H1 (cell line): ENCODE data around the gene CLEC10A. TPM values are rescaled to one million over a fixed set of nuclear protein-coding genes. Genes with fewer than 3 reads are reported as not detected.
A peak's percentile ranks its signal among the peaks of the same experiment; 100 is the strongest.

Experiments
- CTCF ChIA-PET: fragments of 300-600 bp; sonication (Branson Sonifier 250); formaldehyde crosslinking; loops from one replicate; lab custom pipeline; 2021; ENCODE audit not compliant: partially characterized antibody; lab: Charles Lee
- POLR2A ChIA-PET: fragments of 300-600 bp; sonication (Branson Sonifier 250); formaldehyde crosslinking; loops from one replicate; lab custom pipeline; 2021; ENCODE audit warnings: inconsistent platforms; ENCODE audit not compliant: partially characterized antibody; lab: Charles Lee
- DNase-seq, 2 experiments: peaks; one replicate each; pipeline versions ENCODE4 v3.0.0 to v3.0.0-alpha.2; 2010 to 2022; ENCODE audit warnings: low spot score in 2 of 2, low read depth in 1 of 2, mixed read lengths in 1 of 2
- FAIRE-seq: peaks from 2 replicates; lab custom pipeline; 2011; peaks lifted over from hg19 to GRCh38; lab: Jason Lieb, UNC
- H2AFZ ChIP-seq: 2 replicates; pipeline ENCODE4 v1.8.1; 2012; ENCODE audit warnings: low read length, inconsistent platforms
- H2AK5ac ChIP-seq: 2 replicates; pipeline ENCODE4 v1.6.1; 2013; ENCODE audit warnings: low read depth, low read length
- H2BK120ac ChIP-seq: replicated peaks from 2 replicates; pipeline ENCODE3; 2013; ENCODE audit warnings: low read depth, low read length, inconsistent platforms
- H2BK12ac ChIP-seq: 2 replicates; pipeline ENCODE4 v1.6.1; 2013; ENCODE audit warnings: low read depth, low read length
- H2BK15ac ChIP-seq: 2 replicates; pipeline ENCODE4 v1.6.1; 2013; ENCODE audit warnings: low read length
- H2BK20ac ChIP-seq: 2 replicates; pipeline ENCODE4 v1.6.1; 2013; ENCODE audit warnings: low read length
- H2BK5ac ChIP-seq: 2 replicates; pipeline ENCODE4 v1.6.1; 2013; ENCODE audit warnings: low read depth, low read length
- H3K14ac ChIP-seq: 2 replicates; pipeline ENCODE4 v1.6.1; 2013; ENCODE audit warnings: inconsistent platforms; ENCODE audit not compliant: insufficient read length
- H3K18ac ChIP-seq: 2 replicates; pipeline ENCODE4 v1.6.1; 2013; ENCODE audit warnings: low read length; ENCODE audit errors: extremely low read depth
- H3K23ac ChIP-seq: 2 replicates; pipeline ENCODE4 v1.6.1; 2013; ENCODE audit warnings: inconsistent platforms; ENCODE audit not compliant: insufficient read length
- H3K23me2 ChIP-seq: 2 replicates; pipeline ENCODE4 v1.6.1; 2013; ENCODE audit warnings: low read depth, low read length
- H3K27ac ChIP-seq: 2 replicates; pipeline ENCODE4 v1.6.1; 2011; ENCODE audit warnings: low read depth, low read length, inconsistent platforms
- H3K27me3 ChIP-seq, 4 experiments: replicated peaks in 1 of 4; 1 replicate in 1 of 4; 2 replicates in 3 of 4; pipeline versions ENCODE4 v1.6.1 to v1.8.1; 2011 to 2013; ENCODE audit warnings: low read length in 3 of 4, mild to moderate bottlenecking in 3 of 4, inconsistent platforms in 2 of 4, mixed read lengths in 2 of 4, moderate library complexity in 1 of 4; ENCODE audit not compliant: control insufficient read depth in 3 of 4, insufficient read depth in 3 of 4; ENCODE audit errors: extremely low read depth in 1 of 4
- H3K36me3 ChIP-seq, 4 experiments: 2 replicates each; pipeline versions ENCODE4 v1.6.1 to v1.8.1; 2011 to 2013; ENCODE audit warnings: mild to moderate bottlenecking in 4 of 4, low read length in 3 of 4, moderate library complexity in 2 of 4, control low read depth in 1 of 4, inconsistent platforms in 1 of 4; ENCODE audit not compliant: insufficient read depth in 4 of 4, control insufficient read depth in 2 of 4
- H3K4ac ChIP-seq: replicated peaks from 2 replicates; pipeline ENCODE3; 2013; ENCODE audit warnings: low read length, low read depth, mixed read lengths, inconsistent platforms; ENCODE audit not compliant: insufficient read length
- H3K4me1 ChIP-seq, 4 experiments: replicated peaks in 1 of 4; 1 replicate in 1 of 4; 2 replicates in 3 of 4; pipeline versions ENCODE4 v1.6.1 to v1.8.1; 2011 to 2013; ENCODE audit warnings: low read length in 3 of 4, inconsistent platforms in 2 of 4, mixed read lengths in 1 of 4; ENCODE audit not compliant: insufficient read depth in 4 of 4, control insufficient read depth in 3 of 4
- H3K4me2 ChIP-seq, 2 experiments: 2 replicates each; pipeline versions ENCODE4 v1.6.1 to v1.8.1; 2011 to 2013; ENCODE audit warnings: low read depth in 2 of 2, low read length in 2 of 2, control low read depth in 1 of 2, inconsistent platforms in 1 of 2, mild to moderate bottlenecking in 1 of 2; ENCODE audit not compliant: insufficient read depth in 1 of 2
- H3K4me3 ChIP-seq, 4 experiments: fragments of 200-600, 300-600 bp in 1 of 4; sonication (generic), shearing (Covaris generic), sonication (Bioruptor Twin) in 1 of 4; 2 replicates each; pipeline versions ENCODE4 v1.5.1 to v1.8.1; 2011 to 2016; ENCODE audit warnings: low read length in 4 of 4, low read depth in 3 of 4, control low read depth in 2 of 4, inconsistent platforms in 2 of 4, mild to moderate bottlenecking in 2 of 4, mixed read lengths in 1 of 4, moderate library complexity in 1 of 4; ENCODE audit not compliant: insufficient read depth in 2 of 4; ENCODE audit errors: extremely low read depth in 1 of 4
- H3K56ac ChIP-seq: replicated peaks from 2 replicates; pipeline ENCODE3; 2013; ENCODE audit warnings: low read depth, mild to moderate bottlenecking, mixed read lengths, low read length, inconsistent platforms; ENCODE audit not compliant: insufficient read length
- H3K79me1 ChIP-seq: 2 replicates; pipeline ENCODE4 v1.6.1; 2013; ENCODE audit warnings: low read depth, low read length, control low read depth
- H3K79me2 ChIP-seq, 2 experiments: 2 replicates each; pipeline versions ENCODE4 v1.6.1 to v1.8.1; 2012 to 2013; ENCODE audit warnings: low read length in 2 of 2, mild to moderate bottlenecking in 2 of 2, inconsistent platforms in 1 of 2; ENCODE audit not compliant: insufficient read depth in 2 of 2, control insufficient read depth in 1 of 2
- H3K9ac ChIP-seq, 4 experiments: replicated peaks in 1 of 4; 1 replicate in 1 of 4; 2 replicates in 3 of 4; pipeline versions ENCODE4 v1.6.1 to v1.8.1; 2011 to 2013; ENCODE audit warnings: low read depth in 3 of 4, low read length in 3 of 4, control low read depth in 2 of 4, mild to moderate bottlenecking in 2 of 4, moderate library complexity in 2 of 4, inconsistent platforms in 1 of 4; ENCODE audit errors: extremely low read depth in 1 of 4
- H3K9me3 ChIP-seq, 2 experiments: 2 replicates each; pipeline versions ENCODE4 v1.6.1 to v1.8.1; 2012 to 2013; ENCODE audit warnings: mild to moderate bottlenecking in 2 of 2, moderate library complexity in 2 of 2, control low read depth in 1 of 2, inconsistent platforms in 1 of 2, low read depth in 1 of 2, low read length in 1 of 2, mixed read lengths in 1 of 2; ENCODE audit not compliant: insufficient read depth in 2 of 2
- H4K20me1 ChIP-seq, 2 experiments: replicated peaks in 1 of 2; 2 replicates each; pipeline versions ENCODE3 to v1.8.1; 2011 to 2013; ENCODE audit warnings: inconsistent platforms in 2 of 2, low read length in 2 of 2, mild to moderate bottlenecking in 1 of 2; ENCODE audit not compliant: insufficient read depth in 2 of 2, control insufficient read depth in 1 of 2
- H4K5ac ChIP-seq: 2 replicates; pipeline ENCODE4 v1.6.1; 2013; ENCODE audit warnings: low read length, low read depth, mixed read lengths, inconsistent platforms; ENCODE audit not compliant: insufficient read length
- H4K8ac ChIP-seq: 2 replicates; pipeline ENCODE4 v1.8.0; 2013; ENCODE audit warnings: mild to moderate bottlenecking, moderate library complexity, low read length, inconsistent platforms; ENCODE audit not compliant: insufficient read depth; ENCODE audit errors: extremely low read depth
- H4K91ac ChIP-seq: replicated peaks from 2 replicates; pipeline ENCODE3; 2013; ENCODE audit warnings: low read length, mixed read lengths, inconsistent platforms; ENCODE audit not compliant: insufficient read length
- CBX5 ChIP-seq: fragments of 300-800, 300-1000 bp; sonication (generic); IDR thresholded peaks from 2 replicates; pipeline ENCODE4 v1.7.1; 2016; ENCODE audit warnings: antibody characterized with exemption, low read length, low read depth
- CHD1 ChIP-seq: IDR thresholded peaks from 2 replicates; pipeline ENCODE4 v1.6.1; 2012; ENCODE audit warnings: low read depth, low read length, improper control_type of control experiment
- EZH2 ChIP-seq: fragments of 200-600 bp; sonication (generic); IDR thresholded peaks from 2 replicates; pipeline ENCODE4 v1.7.1; 2012; ENCODE audit warnings: low read depth, mild to moderate bottlenecking, moderate library complexity, low read length, inconsistent platforms; ENCODE audit not compliant: severe bottlenecking
- POU5F1 ChIP-seq: IDR thresholded peaks from 2 replicates; pipeline ENCODE4 v1.6.1; 2011; ENCODE audit warnings: low read depth, mild to moderate bottlenecking, low read length, moderate library complexity
- RAD21 ChIP-seq, 2 experiments: IDR thresholded peaks in 1 of 2; conservative IDR thresholded peaks in 1 of 2; 2 replicates each; pipeline ENCODE4 v1.6.1; 2011; ENCODE audit warnings: low read depth in 2 of 2, low read length in 2 of 2, improper control_type of control experiment in 1 of 2, inconsistent platforms in 1 of 2, mild to moderate bottlenecking in 1 of 2, moderate library complexity in 1 of 2
- RBBP5 ChIP-seq: IDR thresholded peaks from 2 replicates; pipeline ENCODE4 v1.7.1; 2012; ENCODE audit warnings: low read depth, mild to moderate bottlenecking, inconsistent platforms, low read length, moderate library complexity, borderline replicate concordance
- RFX5 ChIP-seq: IDR thresholded peaks from 2 replicates; pipeline ENCODE4 v1.6.1; 2011; ENCODE audit warnings: low read depth, low read length, improper control_type of control experiment, borderline replicate concordance
- SP2 ChIP-seq: IDR thresholded peaks from 2 replicates; pipeline ENCODE4 v1.6.1; 2012; ENCODE audit warnings: mild to moderate bottlenecking, low read length, inconsistent platforms
- TAF1 ChIP-seq: IDR thresholded peaks from 2 replicates; pipeline ENCODE4 v1.6.1; 2011; ENCODE audit warnings: mild to moderate bottlenecking, low read depth, low read length
- TBP ChIP-seq: IDR thresholded peaks from 2 replicates; pipeline ENCODE4 v1.6.1; 2011; ENCODE audit warnings: low read depth, low read length, improper control_type of control experiment
- ZNF274 ChIP-seq: IDR thresholded peaks from 2 replicates; pipeline ENCODE4 v1.7.0; 2012; ENCODE audit warnings: low read length, borderline replicate concordance; ENCODE audit errors: extremely low read depth
- WGBS, 2 experiments: shearing (Covaris generic) in 1 of 2; methylation state at CpG; one replicate each; pipeline versions ENCODE4 v1.1.6 to v1.1.7; 2013 to 2015; ENCODE audit warnings: low lambda C conversion rate in 2 of 2, mixed read lengths in 2 of 2, inconsistent platforms in 1 of 2, low coverage in 1 of 2, missing lambda C conversion rate in 1 of 2; ENCODE audit not compliant: insufficient replicate concordance in 2 of 2, insufficient coverage in 1 of 2, insufficient read length in 1 of 2; ENCODE audit errors: extremely low coverage in 1 of 2, missing lambda C conversion rate in 1 of 2; 5-methylcytosine and 5-hydroxymethylcytosine counted together
- polyA plus RNA-seq, 7 experiments: library from polyadenylated mRNA; depleted of rRNA in 3 of 7; stranded (reverse) in 5 of 7; unstranded in 2 of 7; fragments of >200 nt in 5 of 7; fragments of 200-250 nt in 2 of 7; gene quantifications; 1 replicate in 5 of 7; 2 replicates in 1 of 7; 4 replicates in 1 of 7; pipeline versions ENCODE4 v1.2.1 to v1.2.3, GENCODE V29; 2011 to 2013; ENCODE audit warnings: missing spikeins in 2 of 7, mixed read lengths in 2 of 7
- total RNA-seq: library from RNA; stranded (reverse); fragmentation: NEBNext Ultra II Directional; extraction: Animal tissue kit (Norgen Biotek cat#: 25700); gene quantifications from 2 replicates; pipeline ENCODE4 v1.2.1, GENCODE V29; 2021

The CLEC10A gene
- total and polyA plus RNA-seq, 2 of the 8 experiments (the other 6 are each of a cell fraction or from before 2014, with no cell fraction given) = not detected

- H4K20me1 ChIP-seq = peaks cover 0 to 4% of the 10 kb centered on the region in 2 experiments
- DNase-seq = no peak
- no peak overlapping the region for H4K5ac ChIP-seq
Measured at GRCh38 chr17:7107012-7107754, 27.1 kb upstream of the CLEC10A start.

More at GRCh38 chr17:7107012-7107754, 27.1 kb upstream of the CLEC10A start:
- Histone ChIP-seq H2AFZ (no peak overlapping the region), H3K4me2 (no peak overlapping the region), H4K8ac (peak overlapping the region; percentile 89), H3K79me1 (no peaks in the 10 kb centered on the region), H3K27me3 (no peaks in the 10 kb centered on the region; a peak in 1 of 7 replicates), H3K4me1 (no peaks in the 10 kb centered on the region; a peak in 1 of 7 replicates), H3K23ac (no peak overlapping the region), H2BK5ac (peak overlapping the region; percentile 35; the same call in 1 of the 2 replicates), H3K4ac (peak overlapping the region; percentile 97), H3K14ac (no peak overlapping the region), H3K4me3 (no peak overlapping the region), H3K18ac (no peak overlapping the region), H3K36me3 (no peaks in the 10 kb centered on the region), H3K9ac (no peak overlapping the region), H3K9me3 (no peaks in the 10 kb centered on the region), H2BK120ac (no peak overlapping the region), H3K27ac (no peak overlapping the region), H4K91ac (peak overlapping the region; percentile 93), H2BK15ac (peak overlapping the region; percentile 99), H2BK12ac (peak overlapping the region; percentile 97; the same call in 1 of the 2 replicates), H3K23me2 (peaks cover 5% of the 10 kb centered on the region; the same call in 1 of the 2 replicates), H2BK20ac (peak overlapping the region; percentile 77; the same call in 1 of the 2 replicates), H3K79me2 (no peaks in the 10 kb centered on the region), H3K56ac (peak overlapping the region; percentile 30), H2AK5ac (0 out of 2 replicates have a peak overlapping the region, but pooled peaks have one; percentile 33)
- ChIA-PET POLR2A (no interaction called here), CTCF (interaction anchor here (0.9 to 1.6 kb wide), 3 partner anchors 11 to 62 kb away, joined by 3 to 7 read pairs (median 3); no protein-coding TSS in a partner anchor)
- 89% methylated on average over 18 of the region's 20 CpGs; no CpG with 5 or more reads in 1 of the 2 experiments for WGBS, 2 experiments
- TF ChIP-seq CBX5 = no peak
- no peak for TF ChIP-seq SP2
- TF ChIP-seq RBBP5 = no peak
- TF ChIP-seq EZH2 = no peak
- no peak for TF ChIP-seq POU5F1
- no peak for TF ChIP-seq RFX5
- no peak for TF ChIP-seq CHD1
- no peak for TF ChIP-seq TBP
- no peak for TF ChIP-seq ZNF274
- no peak for TF ChIP-seq TAF1
- TF ChIP-seq RAD21 (IDR thresholded peaks at IDR 0.05 in 1 of 2, conservative IDR thresholded peaks at IDR 0.05 in 1 of 2; ENCODE audit: low read depth in 2 of 2, low read length in 2 of 2) = no peak
- no peak for FAIRE-seq
